ENCODE results near the gene PLEKHM3. TPM values are rescaled to one million over a fixed set of nuclear protein-coding genes. Genes with fewer than 3 reads are reported as not detected.

The PLEKHM3 gene
- total and polyA plus RNA-seq, 2 of the 4 experiments (the other 2 are of a cell fraction): 2.4 to 11.3 TPM

GRCh38 chr2:207905546-207905945 lies 119.8 kb downstream of the PLEKHM3 start:
- Histone ChIP-seq H3K56ac (ENCODE audit: extremely low read depth, insufficient read depth, low read length) (no peak overlapping the region), H3K79me1 (ENCODE audit: low read depth in 1 of 2, low read length in 2 of 2) (no peaks in the 10 kb centered on the region; a peak in 1 of 4 replicates), H4K8ac (ENCODE audit: low read depth in 2 of 2, low read length in 2 of 2) (no peak overlapping the region), H2BK15ac (ENCODE audit: low read depth, low read length) (no peak overlapping the region), H3K4me2 (ENCODE audit: low read depth, low read length) (no peak overlapping the region), H2AFZ (replicated peaks; ENCODE audit: low read length, poor library complexity) (no peak overlapping the region), H3K14ac (replicated peaks; ENCODE audit: low read depth, low read length) (no peak overlapping the region), H3K23ac (ENCODE audit: low read depth, low read length) (no peak overlapping the region), H2BK20ac (ENCODE audit: low read depth, low read length) (no peak overlapping the region), H3K9ac (ENCODE audit: low read depth, low read length) (no peak overlapping the region), H4K91ac (ENCODE audit: insufficient read depth, low read depth, low read length) (no peak overlapping the region), H3K18ac (ENCODE audit: low read depth, low read length) (no peak overlapping the region), H2AK9ac (replicated peaks; ENCODE audit: low read depth, low read length, poor library complexity) (no peak overlapping the region), H3K9me3 (ENCODE audit: control insufficient read depth, insufficient read depth, low read length) (no peaks in the 10 kb centered on the region), H3K27me3 (ENCODE audit: control insufficient read depth, insufficient read depth, low read length) (no peaks in the 10 kb centered on the region), H2BK120ac (ENCODE audit: low read depth, low read length) (no peak overlapping the region), H3K4me1 (ENCODE audit: control insufficient read depth, insufficient read depth, low read length) (no peaks in the 10 kb centered on the region), H3K36me3 (ENCODE audit: control insufficient read depth, insufficient read depth, low read length) (peaks cover 2% of the 10 kb centered on the region; the same call in 1 of the 2 replicates), H2AK5ac (ENCODE audit: low read depth, low read length) (no peak overlapping the region), H2BK5ac (ENCODE audit: low read depth, low read length, poor library complexity, severe bottlenecking) (no peak overlapping the region), H4K5ac (ENCODE audit: low read depth, low read length) (no peak overlapping the region), H3K27ac (ENCODE audit: insufficient read depth, low read length) (no peak overlapping the region), H3K4ac (ENCODE audit: low read depth, low read length) (no peak overlapping the region), H3K4me3 (ENCODE audit: insufficient read depth, low read depth, low read length) (no peak overlapping the region), H4K20me1 (ENCODE audit: insufficient read depth, low read length) (no peaks in the 10 kb centered on the region), H3K9me1 (ENCODE audit: insufficient read depth, low read length) (no peaks in the 10 kb centered on the region; the same call in 1 of the 2 replicates)
- intact Hi-C loops (cut with micrococcal nuclease): no loop called here
- in situ Hi-C loops (cut with MboI; ENCODE audit: low sequenced_read_pairs): no loop called here
- DNase-seq (no peak), ATAC-seq (ENCODE audit: low read depth) (no peak)
- TF ChIP-seq FOS (IDR thresholded peaks at IDR 0.05; ENCODE audit: low read depth, low read length) (no peak), CHD1 (IDR thresholded peaks at IDR 0.05; ENCODE audit: low read depth, low read length) (no peak), MAZ (IDR thresholded peaks at IDR 0.05; ENCODE audit: borderline replicate concordance, low read depth, low read length) (no peak), RCOR1 (IDR thresholded peaks at IDR 0.05; ENCODE audit: insufficient replicate concordance, low read length) (no peak)
- TF ChIP-seq, protein P1, sequence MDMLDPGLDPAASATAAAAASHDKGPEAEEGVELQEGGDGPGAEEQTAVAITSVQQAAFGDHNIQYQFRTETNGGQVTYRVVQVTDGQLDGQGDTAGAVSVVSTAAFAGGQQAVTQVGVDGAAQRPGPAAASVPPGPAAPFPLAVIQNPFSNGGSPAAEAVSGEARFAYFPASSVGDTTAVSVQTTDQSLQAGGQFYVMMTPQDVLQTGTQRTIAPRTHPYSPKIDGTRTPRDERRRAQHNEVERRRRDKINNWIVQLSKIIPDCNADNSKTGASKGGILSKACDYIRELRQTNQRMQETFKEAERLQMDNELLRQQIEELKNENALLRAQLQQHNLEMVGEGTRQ (IDR thresholded peaks at IDR 0.05; ENCODE audit: low read depth, low read length): no peak
- no TSS peak for BruUV-seq (replicated peaks)
- WGBS, 2 experiments (ENCODE audit: extremely low coverage in 2 of 2, insufficient read length in 1 of 2): no CpG with 5 or more reads among the region's 1 CpG
- dilution Hi-C loops (cut with HindIII; ENCODE audit: low sequenced_read_pairs, unreplicated experiment): no loop called here
- POLR2A ChIA-PET (ENCODE audit: unreplicated experiment): no interaction called here
- CTCF ChIA-PET: no interaction called here

All from IMR-90 (cell line).